Astrocyte of the cerebellum (primary cell): ENCODE measurements around the gene VWA8.
"Not testable (repeated sequence)": the region's sequence is repeated elsewhere in the genome, so short reads cannot be mapped to it uniquely, and the experiment has no call there.

ENCODE experiments used
- DNase-seq: peaks from one replicate; pipeline ENCODE4 v3.0.0-alpha.2; 2011; ENCODE audit warnings: low read depth
- H3K4me3 ChIP-seq: 2 replicates; pipeline ENCODE4 v1.5.1; 2011; ENCODE audit warnings: mild to moderate bottlenecking, low read depth, low read length, moderate library complexity
- CTCF ChIP-seq: IDR thresholded peaks from 2 replicates; pipeline ENCODE4 v1.5.1; 2012; ENCODE audit warnings: low read length, low read depth, moderate library complexity, mild to moderate bottlenecking; ENCODE audit errors: missing control alignments
- in situ Hi-C: cut with HindIII; loops from 2 replicates; pipeline ENCODE4 v1.10.0; 2017; ENCODE audit warnings: low sequenced_read_pairs

VWA8 gene

GRCh38 chr13:41925014-41925413 is 35.9 kb downstream of the VWA8 start:
- TF ChIP-seq CTCF, result no peak
- in situ Hi-C loops, result no loop called here
- DNase-seq, result no peak
- no peak overlapping the region for H3K4me3 ChIP-seq

GRCh38 chr13:41922894-41923293 is 38.0 kb downstream of the VWA8 start:
- in situ Hi-C loops, H3K4me3 ChIP-seq, DNase-seq: not testable (repeated sequence)

- in situ Hi-C loops, result loop anchor here (10.0 kb wide), 1 partner anchor 255 kb away; no protein-coding TSS in a partner anchor
- TF ChIP-seq CTCF, result no peak
- H3K4me3 ChIP-seq, result no peak overlapping the region
- DNase-seq, result no peak
These were observed 41.0 kb downstream of the VWA8 start for GRCh38 chr13:41919741-41920487.

- no peak for DNase-seq
- no peak overlapping the region for H3K4me3 ChIP-seq
- TF ChIP-seq CTCF, result no peak
- in situ Hi-C loops, result loop anchor here (10.0 kb wide), 1 partner anchor 254 kb away; no protein-coding TSS in a partner anchor
These were observed 41.7 kb downstream of the VWA8 start for GRCh38 chr13:41919031-41919740.

GRCh38 chr13:41917641-41918040 is 43.3 kb downstream of the VWA8 start:
- no peak for TF ChIP-seq CTCF
- H3K4me3 ChIP-seq, result no peak overlapping the region
- no peak for DNase-seq
- in situ Hi-C loops, result loop anchor here (10.0 kb wide), 1 partner anchor 253 kb away; no protein-coding TSS in a partner anchor

- DNase-seq, result peak; percentile 89
- in situ Hi-C loops, result loop anchor here (10.0 kb wide), 1 partner anchor 252 kb away; no protein-coding TSS in a partner anchor
- H3K4me3 ChIP-seq, result no peak overlapping the region
These were observed 44.5 kb downstream of the VWA8 start for GRCh38 chr13:41916173-41916954.

More at GRCh38 chr13:41916173-41916954, 44.5 kb downstream of the VWA8 start:
- TF ChIP-seq CTCF, result no peak
